H9 (cell line): ENCODE data around the gene ALDH1A2. TPM values are rescaled to one million over a fixed set of nuclear protein-coding genes. Genes with fewer than 3 reads are reported as not detected.
"Not testable (repeated sequence)": the region's sequence is repeated elsewhere in the genome, so short reads cannot be mapped to it uniquely, and the experiment has no call there.

Source experiments
- DNase-seq: peaks from one replicate; pipeline ENCODE4 v3.0.0-alpha.2; 2017
- H2AFZ ChIP-seq: one replicate; pipeline ENCODE4 v1.6.1; 2013; ENCODE audit warnings: mild to moderate bottlenecking, low read length, control low read depth, moderate library complexity
- H2AK5ac ChIP-seq: 2 replicates; pipeline ENCODE4 v1.6.1; 2013; ENCODE audit warnings: low read length, control low read depth, mixed read lengths; ENCODE audit not compliant: insufficient read length
- H2BK120ac ChIP-seq: one replicate; pipeline ENCODE4 v1.6.1; 2013; ENCODE audit warnings: low read depth, mild to moderate bottlenecking, low read length, control low read depth, inconsistent platforms; ENCODE audit not compliant: poor library complexity, severe bottlenecking
- H2BK12ac ChIP-seq: 2 replicates; pipeline ENCODE4 v1.6.1; 2013; ENCODE audit warnings: low read length, control low read depth, mixed read lengths, low read depth; ENCODE audit not compliant: insufficient read length
- H2BK15ac ChIP-seq: 2 replicates; pipeline ENCODE4 v1.6.1; 2013; ENCODE audit warnings: low read depth, low read length, control low read depth
- H2BK20ac ChIP-seq: one replicate; pipeline ENCODE4 v1.6.1; 2013; ENCODE audit warnings: low read depth, mild to moderate bottlenecking, low read length, control low read depth, inconsistent platforms; ENCODE audit not compliant: poor library complexity, severe bottlenecking
- H2BK5ac ChIP-seq: 2 replicates; pipeline ENCODE4 v1.6.1; 2013; ENCODE audit warnings: low read length, control low read depth, mixed read lengths; ENCODE audit not compliant: insufficient read length
- H3K14ac ChIP-seq: 2 replicates; pipeline ENCODE4 v1.6.1; 2013; ENCODE audit warnings: low read length, control low read depth; ENCODE audit not compliant: insufficient read depth
- H3K18ac ChIP-seq: 2 replicates; pipeline ENCODE4 v1.6.1; 2013; ENCODE audit warnings: low read depth, mild to moderate bottlenecking, mixed read lengths, low read length, control low read depth; ENCODE audit not compliant: insufficient read length
- H3K23ac ChIP-seq: 2 replicates; pipeline ENCODE4 v1.6.1; 2013; ENCODE audit warnings: low read length, control low read depth, mixed read lengths, low read depth; ENCODE audit not compliant: insufficient read length
- H3K23me2 ChIP-seq: 2 replicates; pipeline ENCODE4 v1.6.1; 2013; ENCODE audit warnings: low read depth, mild to moderate bottlenecking, mixed read lengths, low read length, control low read depth; ENCODE audit not compliant: insufficient read length, poor library complexity, severe bottlenecking
- H3K27ac ChIP-seq: 2 replicates; pipeline ENCODE4 v1.5.1; 2013; ENCODE audit warnings: low read length, control low read depth, mixed read lengths, low read depth; ENCODE audit not compliant: insufficient read length
- H3K27me3 ChIP-seq: 2 replicates; pipeline ENCODE4 v1.6.1; 2013; ENCODE audit warnings: low read length, control low read depth, inconsistent platforms; ENCODE audit not compliant: insufficient read depth
- H3K4ac ChIP-seq: 2 replicates; pipeline ENCODE4 v1.6.1; 2013; ENCODE audit warnings: low read depth, mild to moderate bottlenecking, control low read depth, inconsistent platforms, low read length, moderate library complexity
- H3K4me1 ChIP-seq: 2 replicates; pipeline ENCODE4 v1.6.1; 2013; ENCODE audit warnings: low read length, control low read depth, inconsistent platforms; ENCODE audit not compliant: insufficient read depth
- H3K4me2 ChIP-seq: 2 replicates; pipeline ENCODE4 v1.6.1; 2013; ENCODE audit warnings: low read length, control low read depth, mixed read lengths; ENCODE audit not compliant: insufficient read length, insufficient read depth
- H3K56ac ChIP-seq: 2 replicates; pipeline ENCODE4 v1.6.1; 2013; ENCODE audit warnings: low read depth, mild to moderate bottlenecking, mixed read lengths, low read length, control low read depth; ENCODE audit not compliant: insufficient read length
- H3K79me1 ChIP-seq: 2 replicates; pipeline ENCODE4 v1.6.1; 2013; ENCODE audit warnings: low read depth, mild to moderate bottlenecking, moderate library complexity, low read length, control low read depth, inconsistent platforms; ENCODE audit not compliant: insufficient read depth, poor library complexity, severe bottlenecking
- H3K79me2 ChIP-seq: 2 replicates; pipeline ENCODE4 v1.6.1; 2013; ENCODE audit warnings: low read length, control low read depth, inconsistent platforms; ENCODE audit not compliant: insufficient read depth
- H3K9ac ChIP-seq: 2 replicates; pipeline ENCODE4 v1.6.1; 2013; ENCODE audit warnings: low read length, control low read depth, mixed read lengths; ENCODE audit not compliant: insufficient read length; ENCODE audit errors: extremely low read depth
- H3K9me3 ChIP-seq: one replicate; pipeline ENCODE4 v1.6.1; 2013; ENCODE audit warnings: low read depth, low read length, inconsistent platforms; ENCODE audit not compliant: control insufficient read depth
- H3T11ph ChIP-seq: one replicate; pipeline ENCODE4 v1.6.1; 2013; ENCODE audit warnings: mild to moderate bottlenecking, low read length, control low read depth, inconsistent platforms
- H4K20me1 ChIP-seq: one replicate; pipeline ENCODE4 v1.6.1; 2013; ENCODE audit not compliant: control insufficient read depth, insufficient read length, insufficient read depth
- H4K5ac ChIP-seq: 2 replicates; pipeline ENCODE4 v1.6.1; 2013; ENCODE audit warnings: low read depth, mild to moderate bottlenecking, mixed read lengths, low read length, control low read depth; ENCODE audit not compliant: insufficient read length
- H4K8ac ChIP-seq: replicated peaks from 2 replicates; pipeline ENCODE4 v1.6.1; 2013; ENCODE audit warnings: low read length, control low read depth, mixed read lengths, low read depth; ENCODE audit not compliant: insufficient read length
- H4K91ac ChIP-seq: 2 replicates; pipeline ENCODE4 v1.6.1; 2013; ENCODE audit warnings: low read depth, mild to moderate bottlenecking, moderate library complexity, mixed read lengths, low read length, control low read depth; ENCODE audit not compliant: insufficient read length
- H3K27ac Mint-ChIP-seq, 3 experiments: 2 replicates in 2 of 3; 3 replicates in 1 of 3; pipeline ENCODE4 v1.8.0; 2020 to 2021; ENCODE audit warnings: mixed read lengths in 3 of 3, mild to moderate bottlenecking in 1 of 3, moderate library complexity in 1 of 3
- H3K27me3 Mint-ChIP-seq: 2 replicates; pipeline ENCODE4 v1.8.0; 2021; ENCODE audit warnings: low read depth, mild to moderate bottlenecking, moderate library complexity, mixed read lengths
- H3K36me3 Mint-ChIP-seq, 3 experiments: 2 replicates in 2 of 3; 3 replicates in 1 of 3; pipeline ENCODE4 v1.8.0; 2020 to 2021; ENCODE audit warnings: low read depth in 3 of 3, mixed read lengths in 3 of 3; ENCODE audit not compliant: insufficient read depth in 1 of 3
- H3K4me1 Mint-ChIP-seq, 2 experiments: 2 replicates each; pipeline ENCODE4 v1.8.0; 2020; ENCODE audit warnings: mixed read lengths in 2 of 2
- H3K4me3 Mint-ChIP-seq, 2 experiments: 2 replicates in 1 of 2; 3 replicates in 1 of 2; pipeline ENCODE4 v1.8.0; 2020 to 2021; ENCODE audit warnings: mild to moderate bottlenecking in 2 of 2, mixed read lengths in 2 of 2, moderate library complexity in 1 of 2
- H3K9me3 Mint-ChIP-seq, 2 experiments: 2 replicates in 1 of 2; 3 replicates in 1 of 2; pipeline ENCODE4 v1.8.0; 2020; ENCODE audit warnings: mild to moderate bottlenecking in 2 of 2, mixed read lengths in 2 of 2, moderate library complexity in 1 of 2
- CTCF ChIP-seq: fragments of 200-600 bp; sonication (generic); conservative IDR thresholded peaks from 3 replicates; pipeline ENCODE4 v1.8.0; 2021; ENCODE audit warnings: antibody characterized with exemption, mild to moderate bottlenecking
- WGBS: extraction: QIAGEN DNeasy Blood & Tissue Kit; methylation state at CpG from one replicate; pipeline ENCODE4 v1.1.7; 2013; ENCODE audit warnings: missing lambda C conversion rate, low lambda C conversion rate, mixed read lengths; ENCODE audit not compliant: insufficient read length; ENCODE audit errors: extremely low coverage; 5-methylcytosine and 5-hydroxymethylcytosine counted together
- total RNA-seq: library from RNA; stranded (reverse); gene quantifications from 2 replicates; pipeline ENCODE4 v1.2.1, GENCODE V29; 2021

ALDH1A2 gene
- total RNA-seq, 1 experiment from 2014 or later: 0.72 TPM

DNA sequence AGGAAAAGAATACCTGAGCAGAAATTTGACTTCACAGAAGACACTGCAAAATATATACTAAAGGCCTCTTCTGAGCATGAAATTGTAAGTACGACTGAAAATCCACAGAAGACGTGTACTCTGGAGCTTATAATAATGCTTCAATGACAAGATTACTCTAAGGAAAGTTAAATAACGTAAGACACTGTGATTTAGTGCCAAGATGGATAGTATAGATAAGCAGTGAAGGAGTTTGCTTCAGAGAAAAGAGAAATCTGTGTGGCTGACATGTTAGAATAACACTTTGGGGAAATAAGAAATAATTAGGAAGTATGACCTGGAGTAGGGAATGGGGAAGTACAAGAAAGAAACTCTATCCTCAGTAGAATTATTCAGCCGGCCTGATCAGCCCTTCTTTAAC lies 28.9 kb downstream of the ALDH1A2 start:
- no peak overlapping the region for H3K23ac ChIP-seq
- H2BK15ac ChIP-seq: no peak overlapping the region
- no peak overlapping the region for H3K18ac ChIP-seq
- no peak overlapping the region for H2AFZ ChIP-seq
- H2BK120ac ChIP-seq: no peak overlapping the region
- H4K5ac ChIP-seq: no peak overlapping the region
- H2BK5ac ChIP-seq: no peak overlapping the region
- no peaks in the 10 kb centered on the region; the same call in 1 of the 2 replicates for H3K4me1 ChIP-seq
- no peak overlapping the region for H3T11ph ChIP-seq
- H3K36me3 Mint-ChIP-seq: no peaks in the 10 kb centered on the region
- no peak overlapping the region for H3K4ac ChIP-seq
- no peak overlapping the region for H3K27ac Mint-ChIP-seq
- H2AK5ac ChIP-seq: no peak overlapping the region
- no peak overlapping the region for H4K8ac ChIP-seq
- no peak overlapping the region for H3K4me3 Mint-ChIP-seq
- no CpG with 5 or more reads among the region's 4 CpGs for WGBS
- H3K56ac ChIP-seq: no peak overlapping the region
- H3K79me2 ChIP-seq: no peaks in the 10 kb centered on the region
- H3K27me3 ChIP-seq: no peaks in the 10 kb centered on the region
- no peak for DNase-seq
- no peak for TF ChIP-seq CTCF
- H3K79me1 ChIP-seq: no peaks in the 10 kb centered on the region
- H3K9ac ChIP-seq: no peak overlapping the region
- H3K4me2 ChIP-seq: no peak overlapping the region
- no peak overlapping the region for H2BK20ac ChIP-seq
- H3K4me1 Mint-ChIP-seq: peaks cover 5 to 8% of the 10 kb centered on the region in 2 experiments
- H4K91ac ChIP-seq: no peak overlapping the region
- H2BK12ac ChIP-seq: no peak overlapping the region
- H3K27me3 Mint-ChIP-seq: peaks cover 4% of the 10 kb centered on the region; the same call in 1 of the 2 replicates
- H3K9me3 Mint-ChIP-seq: no peaks in the 10 kb centered on the region
- no peaks in the 10 kb centered on the region for H4K20me1 ChIP-seq
- H3K9me3 ChIP-seq: no peaks in the 10 kb centered on the region
- no peaks in the 10 kb centered on the region for H3K23me2 ChIP-seq
- H3K27ac ChIP-seq: no peak overlapping the region
- H3K14ac ChIP-seq: no peak overlapping the region

GRCh38 chr15:58028392-58028791 lies 37.1 kb downstream of the ALDH1A2 start:
- not testable (repeated sequence) for H3K27ac Mint-ChIP-seq

More at GRCh38 chr15:58028392-58028791, 37.1 kb downstream of the ALDH1A2 start:
- H3K9me3 Mint-ChIP-seq: peaks cover 15 to 24% of the 10 kb centered on the region in 2 experiments
- not testable (repeated sequence) for H3K27ac ChIP-seq, H3K27me3 ChIP-seq, H3K56ac ChIP-seq, H3K79me1 ChIP-seq, H3K9me3 ChIP-seq, H4K5ac ChIP-seq, H3K4me2 ChIP-seq, H3K23me2 ChIP-seq, H4K20me1 ChIP-seq, H2AK5ac ChIP-seq, H3K4me1 ChIP-seq, H3K23ac ChIP-seq, H3T11ph ChIP-seq, H4K8ac ChIP-seq, H3K4ac ChIP-seq, H2BK12ac ChIP-seq, H2BK120ac ChIP-seq, H3K4me1 Mint-ChIP-seq, H3K79me2 ChIP-seq, H3K18ac ChIP-seq, H2BK20ac ChIP-seq, H3K9ac ChIP-seq, DNase-seq, H3K4me3 Mint-ChIP-seq, H2AFZ ChIP-seq, H3K14ac ChIP-seq, H4K91ac ChIP-seq, H2BK15ac ChIP-seq, H2BK5ac ChIP-seq
- H3K27me3 Mint-ChIP-seq: peaks cover 47% of the 10 kb centered on the region
- no CpG with 5 or more reads among the region's 1 CpG for WGBS
- peaks cover 7 to 13% (median 8%) of the 10 kb centered on the region in 3 experiments; a peak in 6 of 7 replicates for H3K36me3 Mint-ChIP-seq
